Loucy (cell line): ENCODE measurements around the gene ARMC10.
A peak's percentile ranks its signal among the peaks of the same experiment; 100 is the strongest.
"Not testable (repeated sequence)": the region's sequence is repeated elsewhere in the genome, so short reads cannot be mapped to it uniquely, and the experiment has no call there.

Experiments used
- H2AFZ ChIP-seq: fragments of 200-600 bp; sonication (generic); 2 replicates; pipeline ENCODE4 v1.6.0; 2016; ENCODE audit warnings: antibody characterized with exemption, mild to moderate bottlenecking, low read length, moderate library complexity
- H3F3A ChIP-seq: fragments of 200-600 bp; 2 replicates; pipeline ENCODE4 v1.6.0; 2016; ENCODE audit warnings: antibody characterized with exemption, low read depth, mild to moderate bottlenecking
- H3K27me3 ChIP-seq: fragments of 200-600 bp; sonication (generic); 2 replicates; pipeline ENCODE4 v1.6.1; 2014; ENCODE audit warnings: low read length, mild to moderate bottlenecking; ENCODE audit not compliant: insufficient read depth, poor library complexity, severe bottlenecking
- H3K36me3 ChIP-seq: fragments of 200-600 bp; sonication (generic); 2 replicates; pipeline ENCODE4 v1.6.1; 2016; ENCODE audit warnings: low read length; ENCODE audit not compliant: insufficient read depth
- H3K4me1 ChIP-seq: fragments of 200-600 bp; sonication (generic); 2 replicates; pipeline ENCODE4 v1.5.1; 2014; ENCODE audit warnings: low read length, mild to moderate bottlenecking; ENCODE audit not compliant: insufficient read depth, poor library complexity, severe bottlenecking
- H3K4me2 ChIP-seq: fragments of 200-600 bp; sonication (generic); 2 replicates; pipeline ENCODE4 v1.6.0; 2014; ENCODE audit warnings: antibody characterized with exemption, low read length, low read depth, mild to moderate bottlenecking; ENCODE audit not compliant: poor library complexity, severe bottlenecking
- H3K4me3 ChIP-seq: fragments of 200-600 bp; sonication (generic); 2 replicates; pipeline ENCODE4 v1.5.1; 2014; ENCODE audit warnings: low read length, mild to moderate bottlenecking, mixed read lengths; ENCODE audit not compliant: poor library complexity, severe bottlenecking
- H3K79me2 ChIP-seq: fragments of 200-600 bp; sonication (generic); 2 replicates; pipeline ENCODE4 v1.6.1; 2014; ENCODE audit warnings: low read length; ENCODE audit not compliant: insufficient read depth
- H3K9ac ChIP-seq: fragments of 200-600 bp; sonication (generic); 2 replicates; pipeline ENCODE4 v1.6.0; 2014; ENCODE audit warnings: mild to moderate bottlenecking, low read depth, low read length, moderate library complexity; ENCODE audit not compliant: poor library complexity, severe bottlenecking
- H3K9me2 ChIP-seq: fragments of 200-600 bp; sonication (generic); replicated peaks from 2 replicates; pipeline ENCODE4 v1.6.1; 2016; ENCODE audit warnings: low read depth, low read length, mixed read lengths
- H3K9me3 ChIP-seq: fragments of 200-600 bp; sonication (generic); 2 replicates; pipeline ENCODE4 v1.6.1; 2014; ENCODE audit warnings: mild to moderate bottlenecking, antibody characterized with exemption, low read length, low read depth; ENCODE audit not compliant: insufficient read depth
- H4K20me1 ChIP-seq: fragments of 200-600 bp; sonication (generic); 2 replicates; pipeline ENCODE4 v1.6.0; 2014; ENCODE audit warnings: antibody characterized with exemption, low read length, mild to moderate bottlenecking; ENCODE audit not compliant: insufficient read depth, poor library complexity, severe bottlenecking
- EZH2phosphoT487 ChIP-seq: fragments of 200-600 bp; IDR thresholded peaks from 2 replicates; pipeline ENCODE4 v1.6.1; 2018; ENCODE audit warnings: antibody characterized with exemption, mild to moderate bottlenecking, moderate library complexity, borderline replicate concordance
- TF ChIP-seq, protein P1 (sequence below): fragments of 200-600 bp; sonication (generic); conservative IDR thresholded peaks from 2 replicates; pipeline ENCODE4 v1.5.1; 2014; ENCODE audit warnings: mild to moderate bottlenecking, antibody characterized with exemption, low read length

The ARMC10 gene

DNA sequence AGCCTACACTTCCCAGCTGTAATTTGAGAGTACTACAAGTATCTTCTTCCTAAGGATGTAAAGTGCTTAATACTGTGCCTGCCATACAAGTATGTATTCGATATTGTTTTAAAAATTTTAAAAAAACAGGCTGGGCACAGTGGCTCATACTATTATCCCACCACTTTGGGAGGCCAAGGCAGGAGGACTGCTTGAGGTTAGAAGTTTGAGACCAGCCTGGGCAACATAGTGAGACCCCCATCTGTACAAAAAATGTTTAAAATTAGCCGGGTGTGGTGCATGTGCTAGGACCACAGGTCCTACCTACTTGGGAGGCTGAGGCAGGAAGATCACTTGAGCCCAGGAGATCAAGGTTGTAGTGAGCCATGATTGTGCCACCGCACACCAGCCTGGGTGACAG, 8.3 kb downstream of the ARMC10 start:
- no peak for TF ChIP-seq EZH2phosphoT487
- TF ChIP-seq, protein P1, sequence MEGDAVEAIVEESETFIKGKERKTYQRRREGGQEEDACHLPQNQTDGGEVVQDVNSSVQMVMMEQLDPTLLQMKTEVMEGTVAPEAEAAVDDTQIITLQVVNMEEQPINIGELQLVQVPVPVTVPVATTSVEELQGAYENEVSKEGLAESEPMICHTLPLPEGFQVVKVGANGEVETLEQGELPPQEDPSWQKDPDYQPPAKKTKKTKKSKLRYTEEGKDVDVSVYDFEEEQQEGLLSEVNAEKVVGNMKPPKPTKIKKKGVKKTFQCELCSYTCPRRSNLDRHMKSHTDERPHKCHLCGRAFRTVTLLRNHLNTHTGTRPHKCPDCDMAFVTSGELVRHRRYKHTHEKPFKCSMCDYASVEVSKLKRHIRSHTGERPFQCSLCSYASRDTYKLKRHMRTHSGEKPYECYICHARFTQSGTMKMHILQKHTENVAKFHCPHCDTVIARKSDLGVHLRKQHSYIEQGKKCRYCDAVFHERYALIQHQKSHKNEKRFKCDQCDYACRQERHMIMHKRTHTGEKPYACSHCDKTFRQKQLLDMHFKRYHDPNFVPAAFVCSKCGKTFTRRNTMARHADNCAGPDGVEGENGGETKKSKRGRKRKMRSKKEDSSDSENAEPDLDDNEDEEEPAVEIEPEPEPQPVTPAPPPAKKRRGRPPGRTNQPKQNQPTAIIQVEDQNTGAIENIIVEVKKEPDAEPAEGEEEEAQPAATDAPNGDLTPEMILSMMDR: no peak
- Histone ChIP-seq H3K79me2 (no peaks in the 10 kb centered on the region), H3K36me3 (peaks cover 9% of the 10 kb centered on the region; the same call in 1 of the 2 replicates), H3K27me3 (no peaks in the 10 kb centered on the region), H2AFZ (no peak overlapping the region), H3K9me2 (no peaks in the 10 kb centered on the region), H3K4me1 (peaks cover 4% of the 10 kb centered on the region), H3K9ac (no peak overlapping the region), H3F3A (no peaks in the 10 kb centered on the region), H3K4me2 (no peak overlapping the region), H3K4me3 (no peak overlapping the region), H4K20me1 (no peaks in the 10 kb centered on the region), H3K9me3 (no peaks in the 10 kb centered on the region)

DNA sequence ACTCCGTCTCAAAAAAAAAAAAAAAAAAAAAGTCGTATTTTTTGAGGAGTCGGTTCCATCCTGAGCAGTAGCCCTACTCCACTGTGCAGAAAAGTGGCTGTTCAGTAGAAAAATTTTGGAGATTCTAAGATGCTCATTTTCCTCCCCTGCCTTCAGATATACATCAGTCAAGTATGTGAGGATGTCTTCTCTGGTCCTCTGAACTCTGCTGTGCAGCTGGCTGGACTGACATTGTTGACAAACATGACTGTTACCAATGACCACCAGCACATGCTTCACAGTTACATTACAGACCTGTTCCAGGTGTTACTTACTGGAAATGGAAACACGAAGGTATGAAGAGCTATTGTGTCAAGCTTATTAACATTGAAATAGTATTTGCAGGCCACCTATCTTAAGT, 17.4 kb downstream of the ARMC10 start:
- not testable (repeated sequence) for H3F3A ChIP-seq, H3K27me3 ChIP-seq, H3K4me1 ChIP-seq, H3K9me3 ChIP-seq, H3K9me2 ChIP-seq, H2AFZ ChIP-seq, H3K4me2 ChIP-seq, H4K20me1 ChIP-seq, H3K79me2 ChIP-seq, H3K9ac ChIP-seq, H3K36me3 ChIP-seq, H3K4me3 ChIP-seq

DNA sequence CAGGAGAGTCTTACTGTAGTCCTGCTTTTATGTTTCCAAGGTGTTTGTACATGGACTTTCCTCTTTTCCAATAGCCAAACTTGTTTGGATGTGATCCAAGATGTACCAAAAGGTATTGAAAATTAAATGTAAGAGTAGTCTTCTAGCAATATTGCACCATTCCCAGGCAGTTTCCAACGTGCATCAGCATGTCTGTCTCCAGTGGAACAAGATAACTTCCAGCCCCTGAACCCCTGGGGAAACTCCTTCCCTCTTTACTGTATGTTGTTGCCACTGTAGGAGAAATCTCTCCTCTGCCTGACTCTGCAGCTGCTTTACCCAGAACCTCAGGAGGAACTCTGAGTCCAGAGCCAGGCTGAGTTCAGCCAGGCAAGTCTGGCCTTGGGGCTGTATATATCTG, 18.5 kb downstream of the ARMC10 start:
- no peaks in the 10 kb centered on the region for H3K9me3 ChIP-seq
- no peak overlapping the region for H3K9ac ChIP-seq
- H3F3A ChIP-seq: no peaks in the 10 kb centered on the region
- no peaks in the 10 kb centered on the region for H3K9me2 ChIP-seq
- H3K4me3 ChIP-seq: no peak overlapping the region
- no peaks in the 10 kb centered on the region for H3K36me3 ChIP-seq
- no peak for TF ChIP-seq EZH2phosphoT487
- TF ChIP-seq, protein P1: no peak
- H2AFZ ChIP-seq: no peak overlapping the region
- no peak overlapping the region for H3K4me2 ChIP-seq
- H3K79me2 ChIP-seq: no peaks in the 10 kb centered on the region
- no peaks in the 10 kb centered on the region for H4K20me1 ChIP-seq
- H3K27me3 ChIP-seq: no peaks in the 10 kb centered on the region
- no peaks in the 10 kb centered on the region for H3K4me1 ChIP-seq

DNA sequence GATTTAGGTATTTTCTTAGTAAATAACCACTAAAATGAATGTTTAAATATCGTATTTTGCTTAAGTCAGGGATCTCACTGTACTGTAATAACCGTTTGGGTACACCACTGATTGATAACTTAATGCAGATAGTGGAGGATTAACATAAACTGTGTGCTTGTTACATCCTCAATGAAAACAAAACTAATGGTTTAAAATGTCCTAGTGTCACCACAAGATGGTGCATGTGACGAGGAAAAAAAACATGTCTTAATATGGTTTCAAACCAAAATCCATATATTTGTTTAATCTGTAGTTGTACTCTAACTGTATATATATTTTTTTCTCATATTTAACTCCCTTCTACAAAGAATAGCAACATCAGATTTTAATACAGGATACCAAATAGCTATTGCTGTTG, 19.2 kb downstream of the ARMC10 start:
- H3K36me3 ChIP-seq: no peaks in the 10 kb centered on the region
- no peaks in the 10 kb centered on the region for H3K9me3 ChIP-seq
- H3K27me3 ChIP-seq: no peaks in the 10 kb centered on the region
- TF ChIP-seq EZH2phosphoT487: no peak
- TF ChIP-seq, protein P1: peak; percentile 37
- no peaks in the 10 kb centered on the region for H3F3A ChIP-seq
- H4K20me1 ChIP-seq: no peaks in the 10 kb centered on the region
- H3K9ac ChIP-seq: no peak overlapping the region
- no peak overlapping the region for H3K4me2 ChIP-seq
- H3K79me2 ChIP-seq: no peaks in the 10 kb centered on the region
- no peaks in the 10 kb centered on the region for H3K9me2 ChIP-seq
- H3K4me1 ChIP-seq: no peaks in the 10 kb centered on the region
- no peak overlapping the region for H3K4me3 ChIP-seq
- H2AFZ ChIP-seq: no peak overlapping the region

DNA sequence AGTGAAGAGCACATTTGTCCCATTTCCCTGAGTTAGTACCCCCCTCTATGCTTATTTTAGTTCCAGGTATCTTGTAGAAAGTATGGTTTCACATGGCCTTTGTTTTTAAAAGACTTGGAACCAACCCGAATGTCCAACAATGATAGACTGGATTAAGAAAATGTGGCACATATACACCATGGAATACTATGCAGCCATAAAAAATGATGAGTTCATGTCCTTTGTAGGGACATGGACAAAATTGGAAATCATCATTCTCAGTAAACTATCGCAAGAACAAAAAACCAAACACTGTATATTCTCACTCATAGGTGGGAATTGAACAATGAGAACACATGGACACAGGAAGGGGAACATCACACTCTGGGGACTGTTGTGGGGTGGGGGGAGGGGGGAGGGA, 20.6 kb downstream of the ARMC10 start:
- not testable (repeated sequence) for H3K4me3 ChIP-seq, H3K9ac ChIP-seq, H2AFZ ChIP-seq, H3K36me3 ChIP-seq, H3K27me3 ChIP-seq, H4K20me1 ChIP-seq, H3K79me2 ChIP-seq, H3F3A ChIP-seq, H3K4me2 ChIP-seq, H3K9me3 ChIP-seq, H3K9me2 ChIP-seq, H3K4me1 ChIP-seq
